GM21447 (cell line): Measurements from ENCODE around the gene ATRN.
"Not testable (repeated sequence)": the region's sequence is repeated elsewhere in the genome, so short reads cannot be mapped to it uniquely, and the experiment has no call there.

Experiments used
- ATAC-seq: cut with Tn5 transposase; IDR thresholded peaks from one replicate; pipeline ENCODE4 v1.9.1; 2021; ENCODE audit not compliant: unreplicated experiment

The ATRN gene

DNA sequence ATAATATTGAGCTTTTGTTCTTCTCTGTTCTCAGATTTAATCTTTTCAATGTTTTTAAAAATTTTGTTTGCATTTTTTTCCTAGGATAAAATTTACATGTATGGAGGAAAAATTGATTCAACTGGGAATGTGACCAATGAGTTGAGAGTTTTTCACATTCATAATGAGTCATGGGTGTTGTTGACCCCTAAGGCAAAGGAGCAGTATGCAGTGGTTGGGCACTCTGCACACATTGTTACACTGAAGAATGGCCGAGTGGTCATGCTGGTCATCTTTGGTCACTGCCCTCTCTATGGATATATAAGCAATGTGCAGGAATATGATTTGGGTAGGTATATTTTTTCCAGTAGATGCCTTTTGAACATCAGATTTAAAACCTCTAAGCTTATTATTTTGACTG lies 89.8 kb downstream of the ATRN start:
- no peak for ATAC-seq

DNA sequence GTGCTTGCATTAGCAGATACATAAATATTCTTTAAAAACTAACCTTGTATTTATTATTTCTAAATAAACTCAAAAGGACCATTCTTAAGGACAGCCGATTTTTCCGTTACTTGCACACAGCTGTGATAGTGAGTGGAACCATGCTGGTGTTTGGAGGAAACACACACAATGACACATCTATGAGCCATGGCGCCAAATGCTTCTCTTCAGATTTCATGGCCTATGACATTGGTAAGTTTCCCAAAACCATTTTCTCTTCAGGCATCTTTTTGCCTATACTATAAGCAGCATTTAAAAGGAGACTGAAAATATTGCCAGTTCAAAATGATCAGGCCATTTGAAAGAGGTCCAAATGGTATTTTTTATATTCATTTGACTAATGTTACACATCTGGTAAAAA lies 92.3 kb downstream of the ATRN start:
- no peak for ATAC-seq

DNA sequence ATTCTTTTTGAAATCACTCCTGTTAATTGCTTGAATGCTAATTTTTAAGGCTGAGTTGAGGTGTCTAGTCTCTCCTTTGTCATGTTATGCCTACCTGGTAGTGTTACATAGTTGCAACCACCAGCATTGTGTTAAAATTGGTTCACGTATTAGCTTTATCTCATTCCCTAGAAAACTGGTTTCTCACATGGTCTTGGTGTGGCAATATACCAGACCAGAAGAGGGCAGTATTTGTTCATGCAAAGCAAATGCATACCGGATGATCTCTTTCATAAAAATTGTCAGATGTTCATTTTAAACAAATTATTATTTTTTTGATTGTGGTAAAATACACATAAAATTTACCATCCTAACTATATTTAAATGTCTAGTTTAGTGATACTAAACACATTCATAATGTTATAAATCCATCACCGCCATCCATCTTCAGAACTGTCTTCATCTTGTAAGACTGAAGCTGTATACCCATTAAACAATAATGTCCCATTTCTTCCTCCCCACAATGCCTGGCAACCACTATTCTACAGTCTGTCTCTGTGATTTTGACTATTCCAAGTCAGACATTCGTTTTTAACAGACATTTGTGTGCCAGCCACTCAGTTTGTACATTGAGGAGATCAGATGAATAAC lies 92.8 kb downstream of the ATRN start:
- no peak for ATAC-seq

DNA sequence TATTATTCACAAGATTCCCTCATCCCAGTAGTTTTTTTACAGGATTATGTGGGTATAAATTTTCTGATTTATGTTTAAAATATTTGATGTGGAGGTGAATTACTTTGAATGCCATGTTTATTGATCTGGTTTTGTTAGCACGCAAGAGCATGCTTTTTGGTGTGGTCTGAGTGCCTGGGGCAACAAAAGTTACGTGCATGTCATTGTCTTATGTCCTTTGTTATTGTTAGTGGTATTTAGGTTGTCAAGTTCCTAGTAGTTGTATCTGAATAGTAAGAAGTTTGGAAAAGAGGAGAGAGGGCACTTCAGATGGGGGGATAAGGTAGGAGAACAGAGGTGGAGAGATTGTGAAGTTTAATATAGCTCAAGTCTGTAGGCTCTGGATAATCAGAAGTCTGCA lies 95.0 kb downstream of the ATRN start:
- ATAC-seq, result no peak

DNA sequence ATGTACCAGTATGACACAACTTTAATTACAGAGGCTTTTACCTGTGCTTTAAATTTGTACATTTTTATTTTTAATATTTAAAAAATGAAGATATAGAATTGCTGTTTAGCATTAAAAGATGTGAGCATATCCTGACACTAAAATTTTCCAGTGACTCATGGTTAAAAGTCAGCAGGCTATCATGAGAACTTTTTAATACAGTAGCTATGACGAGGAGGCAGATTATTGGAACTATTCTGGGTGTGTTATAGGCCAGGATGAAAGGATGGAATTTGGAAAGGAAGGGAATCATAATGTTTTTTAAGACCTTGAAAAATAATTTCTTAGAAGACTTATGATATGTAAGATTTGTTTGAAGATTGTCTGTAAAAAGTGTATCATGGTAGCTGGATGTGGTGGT lies 101.3 kb downstream of the ATRN start:
- ATAC-seq, result no peak

DNA sequence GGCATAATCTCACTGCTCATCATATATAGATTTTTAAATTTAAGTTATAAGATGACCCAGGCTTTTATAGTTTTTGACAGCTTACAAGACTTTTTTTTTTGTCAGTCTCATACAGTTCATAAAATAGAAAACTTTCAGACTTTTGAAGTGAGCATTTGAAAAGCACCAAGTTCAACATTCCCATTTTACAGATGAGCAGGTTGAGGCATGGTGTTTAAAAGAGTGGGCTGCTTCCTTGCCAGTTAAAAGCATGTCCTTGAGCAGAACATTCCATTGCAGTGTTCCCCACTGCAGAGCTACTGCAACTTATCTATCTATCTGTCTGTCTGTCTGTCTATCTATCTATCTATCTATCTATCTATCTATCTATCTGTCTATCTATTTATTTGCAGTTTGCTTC lies 105.5 kb downstream of the ATRN start:
- ATAC-seq, result no peak

DNA sequence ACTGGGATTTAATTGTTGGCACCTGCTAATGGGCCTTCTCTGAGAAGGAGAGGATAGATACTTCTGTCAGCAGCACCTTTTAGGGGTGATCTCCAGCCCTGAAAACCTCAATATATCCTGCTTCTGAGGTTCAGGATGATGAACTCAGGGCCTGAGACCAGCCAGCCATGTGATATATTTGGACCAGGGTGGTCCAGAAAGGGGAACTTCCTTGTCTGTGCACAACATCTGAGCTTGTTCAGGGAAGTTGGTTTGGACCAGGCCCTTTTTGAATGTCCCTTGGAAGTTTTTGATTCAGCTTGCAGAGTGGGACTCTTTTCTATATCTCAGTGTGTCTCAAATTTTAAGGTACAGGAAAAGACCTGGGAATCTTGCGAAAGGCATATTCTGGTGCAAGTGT lies 106.5 kb downstream of the ATRN start:
- no peak for ATAC-seq

DNA sequence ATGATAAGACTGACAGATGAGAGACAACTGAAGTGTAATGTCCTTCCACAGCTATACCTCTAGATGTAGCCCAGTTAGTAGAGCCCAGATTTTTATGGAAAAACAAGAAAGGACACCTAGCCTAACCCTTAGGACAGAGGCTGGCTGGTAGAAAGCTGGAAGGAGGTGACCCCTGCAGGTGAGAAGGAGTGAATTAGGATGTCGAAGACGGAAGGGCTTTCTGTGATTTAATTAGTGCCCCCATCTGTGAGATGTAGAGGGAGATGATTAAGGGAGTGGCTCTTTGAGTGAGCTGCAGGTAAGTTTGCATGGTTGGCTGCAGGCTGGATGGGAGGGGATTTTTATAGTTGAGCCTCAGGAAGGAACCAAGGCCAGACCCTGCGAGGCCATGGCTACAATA lies 109.6 kb downstream of the ATRN start:
- ATAC-seq, result no peak

DNA sequence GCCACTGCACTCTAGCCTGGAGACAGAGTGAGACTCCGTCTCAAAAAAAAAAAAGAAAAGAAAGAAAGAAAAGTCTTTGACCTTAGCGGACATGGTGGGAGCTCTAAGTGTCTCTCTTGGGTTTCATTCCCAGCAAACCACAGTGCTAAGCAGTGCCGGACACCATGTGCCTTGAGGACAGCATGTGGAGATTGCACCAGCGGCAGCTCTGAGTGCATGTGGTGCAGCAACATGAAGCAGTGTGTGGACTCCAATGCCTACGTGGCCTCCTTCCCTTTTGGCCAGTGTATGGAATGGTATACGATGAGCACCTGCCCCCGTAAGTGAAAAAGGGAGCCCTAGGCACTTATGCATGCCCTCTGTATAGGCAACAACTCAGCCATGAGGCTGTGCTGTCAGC lies 112.9 kb downstream of the ATRN start:
- no peak for ATAC-seq

DNA sequence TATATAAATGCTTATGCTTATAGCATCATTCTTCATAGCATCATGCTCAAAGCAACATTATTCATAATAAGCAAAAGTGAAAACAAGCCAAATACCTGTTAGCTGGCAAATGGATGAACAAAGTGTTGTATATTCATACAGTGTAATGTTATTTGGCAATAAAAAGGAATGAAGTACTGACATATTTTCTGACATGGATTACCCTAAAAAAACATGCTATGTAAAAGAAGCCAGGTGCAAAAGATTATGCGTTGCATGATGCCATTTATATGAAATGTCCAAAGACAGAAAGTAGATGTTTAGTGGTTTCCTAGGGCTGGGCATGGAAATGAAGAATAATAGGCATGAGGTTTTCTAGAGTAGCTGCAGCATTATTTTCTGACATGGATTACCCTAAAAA lies 115.3 kb downstream of the ATRN start:
- no peak for ATAC-seq

DNA sequence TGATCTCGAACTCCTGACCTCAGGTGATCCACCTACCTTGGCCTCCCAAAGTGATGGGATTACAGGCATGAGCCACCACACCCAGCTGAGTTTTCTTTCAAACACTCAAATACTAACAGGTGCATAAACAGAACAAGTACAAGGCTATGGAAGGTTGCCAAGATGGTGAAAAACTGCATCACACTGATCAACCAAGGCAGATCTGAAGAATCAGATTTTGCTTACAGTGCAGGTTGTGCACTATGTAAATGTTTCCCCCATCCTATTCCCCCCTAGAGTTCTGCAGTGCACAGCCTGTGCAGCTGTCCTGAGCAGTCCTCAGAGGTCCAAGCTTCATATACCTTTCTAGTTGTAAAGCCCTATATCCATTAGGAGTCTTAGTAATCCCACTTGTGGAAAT lies 119.3 kb downstream of the ATRN start:
- no peak for ATAC-seq

DNA sequence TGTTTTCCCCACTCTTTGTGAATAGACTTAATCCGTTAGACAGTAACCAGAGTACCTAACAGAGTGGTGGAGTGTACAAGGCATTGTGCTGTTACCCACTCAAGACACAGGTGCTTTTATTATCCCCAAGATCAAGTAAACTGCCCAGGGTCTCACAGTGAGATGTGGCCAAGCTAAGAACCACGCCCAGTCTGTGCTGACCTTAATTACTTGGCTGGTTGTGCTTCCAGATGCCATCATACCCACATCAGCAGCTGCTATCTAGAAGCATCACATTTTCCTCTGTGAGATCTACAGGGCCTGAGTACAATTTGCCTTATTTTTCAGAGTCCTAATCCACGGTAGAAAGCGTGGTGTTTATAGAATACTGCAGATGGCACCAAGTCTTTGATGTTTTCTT lies 122.1 kb downstream of the ATRN start:
- no peak for ATAC-seq

DNA sequence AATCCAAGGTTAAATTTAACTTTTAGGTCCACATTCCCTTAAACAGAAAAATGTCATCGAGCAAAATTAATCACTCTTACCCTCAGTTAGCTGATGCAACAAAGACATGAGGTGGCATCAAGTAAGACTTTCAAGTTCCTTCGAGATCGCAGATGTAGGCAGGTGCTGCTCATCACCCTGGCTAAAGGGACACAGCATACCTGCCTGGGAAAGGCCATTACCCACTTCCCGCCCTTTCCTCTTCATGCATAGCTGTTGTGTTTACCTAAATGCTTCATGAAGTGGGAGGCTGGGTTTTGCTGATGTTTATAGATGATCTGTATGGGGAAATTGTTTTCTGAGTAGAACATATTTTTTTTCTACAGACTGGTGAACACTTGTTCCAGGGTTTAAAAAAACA lies 124.7 kb downstream of the ATRN start:
- no peak for ATAC-seq

DNA sequence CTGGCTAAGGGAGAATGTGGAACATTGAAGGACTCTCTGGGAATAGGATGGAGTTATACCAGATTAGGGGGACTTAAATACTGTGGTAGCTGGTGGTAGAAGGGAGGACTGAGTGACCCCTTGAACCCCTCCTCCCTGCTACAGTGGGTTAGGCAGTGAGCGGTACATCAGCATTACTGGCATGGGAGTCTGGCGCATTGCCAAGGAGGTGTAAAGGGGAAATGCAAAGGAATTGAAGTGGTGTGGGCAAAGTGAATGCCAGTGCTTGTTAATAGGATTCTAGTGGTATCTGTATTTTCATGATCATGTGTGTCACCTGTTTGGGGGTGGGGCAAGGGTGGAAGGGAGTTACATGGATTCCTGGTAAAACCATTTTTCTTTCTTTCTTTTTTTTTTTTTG lies 132.3 kb downstream of the ATRN start:
- ATAC-seq, result no peak

DNA sequence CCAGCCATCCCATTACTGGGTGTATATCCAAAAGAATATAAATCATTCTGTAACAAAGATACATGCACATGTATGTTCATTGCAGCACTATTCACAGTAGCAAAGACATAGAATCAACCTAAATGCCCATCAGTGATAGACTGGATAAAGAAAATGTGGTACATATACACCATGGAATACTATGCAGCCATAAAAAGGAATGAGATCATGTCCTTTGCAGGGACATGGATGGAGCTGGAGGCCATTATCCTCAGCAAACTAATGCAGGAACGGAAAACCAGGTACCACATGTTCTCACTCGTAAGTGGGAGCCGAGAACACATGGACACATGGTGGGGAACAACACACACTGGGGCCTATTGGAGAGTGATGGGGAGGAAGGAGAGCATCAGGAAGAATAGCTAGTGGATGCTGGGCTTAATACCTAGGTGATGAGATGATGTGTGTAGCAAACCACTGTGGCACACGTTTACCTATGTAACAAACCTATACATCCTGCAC lies 134.6 kb downstream of the ATRN start:
- ATAC-seq, result not testable (repeated sequence)

DNA sequence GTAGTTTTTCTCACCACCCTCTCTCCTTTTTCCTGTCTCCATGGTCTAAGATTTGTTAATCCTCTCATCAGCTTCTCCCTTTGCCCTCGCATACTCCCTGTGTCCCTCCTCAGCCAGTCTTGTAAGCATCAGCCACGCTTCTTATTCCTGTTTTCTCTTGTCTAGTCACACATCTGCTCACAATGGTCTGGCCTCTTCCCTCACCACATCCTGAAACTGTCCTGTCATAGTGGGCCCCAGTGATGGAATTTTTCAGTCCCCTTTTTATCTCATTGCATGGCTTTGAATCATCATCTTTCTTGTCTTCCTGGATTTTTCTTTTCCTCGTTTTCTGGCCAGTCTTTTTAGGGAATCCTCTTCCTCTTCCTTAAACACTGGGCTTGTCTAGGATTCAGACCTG lies 135.2 kb downstream of the ATRN start:
- ATAC-seq, result no peak

DNA sequence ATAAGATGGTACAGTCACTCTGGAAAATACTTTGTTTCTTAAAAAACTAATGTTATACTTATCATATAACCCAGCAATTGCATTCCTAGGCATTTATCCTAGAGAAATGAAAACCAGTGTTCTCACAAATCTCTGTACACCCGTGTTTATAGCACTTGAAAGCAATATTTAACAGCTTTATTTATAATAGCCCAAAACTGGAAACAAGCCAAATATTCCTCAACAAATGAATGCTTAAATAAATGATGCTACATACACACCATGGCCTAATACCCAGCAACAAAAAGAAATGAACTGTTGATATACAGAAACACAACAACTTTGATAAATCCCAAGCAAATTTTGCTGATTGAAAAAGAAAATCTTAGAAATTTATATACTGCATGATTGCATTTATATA lies 141.1 kb downstream of the ATRN start:
- no peak for ATAC-seq

DNA sequence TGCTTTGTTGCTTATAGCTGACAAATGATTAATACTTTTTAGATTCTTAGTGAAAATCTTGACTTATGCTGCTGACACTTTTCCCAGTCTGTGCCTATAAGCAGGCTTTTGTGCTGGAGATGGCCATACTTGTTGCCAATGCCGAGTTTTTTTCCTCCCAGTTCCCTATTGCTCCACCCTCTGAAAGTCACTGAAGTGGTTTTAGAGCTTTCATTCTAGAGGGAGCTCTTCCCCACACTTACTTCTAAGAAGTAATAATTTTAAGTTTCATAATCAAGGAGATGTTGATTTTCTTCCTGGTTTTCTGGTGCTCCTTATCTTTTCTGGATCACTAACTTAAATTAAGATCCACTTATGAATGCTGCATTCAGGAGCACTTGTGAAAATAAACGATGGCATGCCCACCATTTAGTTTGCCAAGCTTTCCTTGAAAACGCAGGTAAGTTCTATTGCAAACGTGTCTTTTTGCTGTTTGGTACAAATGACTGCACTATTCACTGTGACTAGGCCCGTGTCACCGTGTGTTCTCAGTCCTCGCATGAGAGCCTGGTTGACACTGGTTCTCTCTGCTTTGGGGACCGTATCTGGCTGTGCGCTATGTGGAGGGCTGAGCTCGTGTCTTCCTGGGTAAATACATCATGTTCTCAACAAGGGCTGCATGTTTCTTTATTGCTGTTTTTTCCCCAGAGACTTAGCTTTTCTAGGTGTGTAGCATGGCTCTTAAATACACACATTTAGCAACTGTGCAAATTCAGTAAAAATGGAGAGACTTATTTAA lies 142.2 kb downstream of the ATRN start:
- ATAC-seq, result no peak

DNA sequence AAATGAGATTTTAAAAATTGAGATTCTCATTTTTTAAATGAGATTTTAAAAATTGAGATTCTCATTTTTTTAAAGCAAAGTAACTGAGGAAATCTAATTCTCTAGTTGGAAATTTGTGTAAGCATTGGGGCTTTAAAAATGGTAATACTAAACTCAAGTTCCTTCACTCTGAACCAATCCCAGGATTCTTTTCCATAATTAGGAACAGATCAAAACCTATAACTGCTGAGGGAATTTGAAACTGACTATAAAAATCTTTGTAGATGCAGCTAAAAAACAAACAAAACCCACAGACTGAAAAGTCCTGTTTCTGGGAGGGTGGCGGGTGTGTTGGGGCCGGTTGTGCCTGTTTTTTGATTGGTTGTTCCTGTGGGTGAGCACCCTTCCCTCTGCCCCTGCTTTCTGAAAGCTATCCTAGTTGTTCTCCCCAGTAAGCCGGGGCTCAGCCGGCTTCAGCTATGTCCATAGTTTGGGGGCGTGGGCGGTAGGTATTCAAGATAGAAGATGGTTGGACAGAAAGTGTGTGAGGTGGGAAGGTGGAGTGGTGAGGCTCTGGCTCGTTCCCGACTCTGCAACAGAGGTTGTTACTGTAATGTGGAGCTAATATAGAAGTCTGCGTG lies 143.1 kb downstream of the ATRN start:
- ATAC-seq, result no peak

DNA sequence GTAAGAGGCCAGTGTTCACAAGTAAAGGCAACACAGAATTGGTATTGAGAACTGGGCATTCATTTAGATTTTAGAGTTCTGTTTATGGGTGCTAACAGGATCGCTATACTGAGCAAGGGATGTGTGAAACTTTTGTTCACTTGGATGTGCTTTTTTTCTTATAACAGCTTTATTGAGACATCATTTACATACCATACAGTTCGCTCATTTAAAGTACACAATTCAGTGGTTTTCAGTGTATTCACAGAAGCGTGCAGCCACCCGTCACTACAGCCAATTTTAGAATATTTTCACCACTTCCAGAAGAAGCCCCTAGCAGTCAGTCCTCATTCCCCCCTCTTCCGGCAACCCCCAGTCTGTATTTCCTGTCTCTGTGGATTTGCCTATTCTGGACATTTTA lies 143.6 kb downstream of the ATRN start:
- ATAC-seq, result no peak

DNA sequence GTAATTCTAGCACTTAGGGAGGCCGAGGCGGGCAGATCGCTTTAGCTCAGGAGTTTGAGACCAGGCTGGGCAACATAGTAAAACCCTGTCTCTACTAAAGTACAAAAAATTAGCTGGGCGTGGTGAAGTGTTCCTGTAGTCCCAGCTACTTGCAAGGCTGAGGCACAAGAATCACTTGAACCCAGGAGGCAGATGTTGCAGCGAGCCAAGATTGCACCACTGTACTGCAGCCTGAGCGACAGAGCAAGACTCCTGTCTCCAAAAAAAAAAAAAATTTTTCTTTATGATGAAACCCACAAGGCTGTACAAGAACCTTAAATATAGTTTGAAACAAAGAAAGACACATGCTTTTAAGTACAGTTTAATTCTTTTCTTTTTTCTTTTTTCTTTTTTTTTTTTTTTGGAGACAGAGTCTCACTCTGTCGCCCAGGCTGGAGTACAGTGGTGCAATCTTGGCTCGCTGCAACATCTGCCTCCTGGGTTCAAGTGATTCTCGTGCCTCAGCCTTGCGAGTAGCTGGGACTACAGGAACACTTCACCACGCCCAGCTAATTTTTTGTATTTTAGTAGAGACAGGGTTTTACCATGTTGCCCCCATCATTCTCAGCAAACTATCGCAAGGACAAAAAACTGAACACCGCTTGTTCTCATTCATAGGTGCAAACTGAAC lies 144.5 kb downstream of the ATRN start:
- ATAC-seq, result not testable (repeated sequence)

DNA sequence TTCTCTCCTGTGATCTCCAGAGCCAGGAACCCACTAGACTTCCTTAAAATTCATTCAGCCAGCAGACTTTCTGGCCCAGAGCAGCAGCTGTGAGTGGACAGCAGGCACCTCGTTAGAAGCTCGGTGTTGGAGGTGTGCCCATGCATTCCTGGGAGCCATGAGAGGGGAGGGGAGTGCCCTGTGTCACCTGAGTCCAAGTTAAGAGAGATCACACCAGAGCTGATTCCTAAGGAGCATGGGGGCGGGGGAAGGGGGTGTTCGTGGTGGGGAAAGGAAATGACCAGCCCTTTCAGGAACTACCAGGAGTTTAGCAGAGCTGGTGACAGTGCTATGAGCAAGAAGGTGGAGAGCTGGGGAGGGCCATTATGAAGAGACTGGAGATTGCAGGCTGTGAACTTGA lies 145.4 kb downstream of the ATRN start:
- no peak for ATAC-seq
